Epidermal melanocyte (primary cell): ENCODE data around the gene PADI1.

Experiments
- DNase-seq: peaks from one replicate; pipeline ENCODE4 v3.0.0; 2011; ENCODE audit warnings: low spot score; ENCODE audit not compliant: insufficient read length

Gene PADI1, protein sequence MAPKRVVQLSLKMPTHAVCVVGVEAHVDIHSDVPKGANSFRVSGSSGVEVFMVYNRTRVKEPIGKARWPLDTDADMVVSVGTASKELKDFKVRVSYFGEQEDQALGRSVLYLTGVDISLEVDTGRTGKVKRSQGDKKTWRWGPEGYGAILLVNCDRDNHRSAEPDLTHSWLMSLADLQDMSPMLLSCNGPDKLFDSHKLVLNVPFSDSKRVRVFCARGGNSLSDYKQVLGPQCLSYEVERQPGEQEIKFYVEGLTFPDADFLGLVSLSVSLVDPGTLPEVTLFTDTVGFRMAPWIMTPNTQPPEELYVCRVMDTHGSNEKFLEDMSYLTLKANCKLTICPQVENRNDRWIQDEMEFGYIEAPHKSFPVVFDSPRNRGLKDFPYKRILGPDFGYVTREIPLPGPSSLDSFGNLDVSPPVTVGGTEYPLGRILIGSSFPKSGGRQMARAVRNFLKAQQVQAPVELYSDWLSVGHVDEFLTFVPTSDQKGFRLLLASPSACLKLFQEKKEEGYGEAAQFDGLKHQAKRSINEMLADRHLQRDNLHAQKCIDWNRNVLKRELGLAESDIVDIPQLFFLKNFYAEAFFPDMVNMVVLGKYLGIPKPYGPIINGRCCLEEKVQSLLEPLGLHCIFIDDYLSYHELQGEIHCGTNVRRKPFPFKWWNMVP

DNA sequence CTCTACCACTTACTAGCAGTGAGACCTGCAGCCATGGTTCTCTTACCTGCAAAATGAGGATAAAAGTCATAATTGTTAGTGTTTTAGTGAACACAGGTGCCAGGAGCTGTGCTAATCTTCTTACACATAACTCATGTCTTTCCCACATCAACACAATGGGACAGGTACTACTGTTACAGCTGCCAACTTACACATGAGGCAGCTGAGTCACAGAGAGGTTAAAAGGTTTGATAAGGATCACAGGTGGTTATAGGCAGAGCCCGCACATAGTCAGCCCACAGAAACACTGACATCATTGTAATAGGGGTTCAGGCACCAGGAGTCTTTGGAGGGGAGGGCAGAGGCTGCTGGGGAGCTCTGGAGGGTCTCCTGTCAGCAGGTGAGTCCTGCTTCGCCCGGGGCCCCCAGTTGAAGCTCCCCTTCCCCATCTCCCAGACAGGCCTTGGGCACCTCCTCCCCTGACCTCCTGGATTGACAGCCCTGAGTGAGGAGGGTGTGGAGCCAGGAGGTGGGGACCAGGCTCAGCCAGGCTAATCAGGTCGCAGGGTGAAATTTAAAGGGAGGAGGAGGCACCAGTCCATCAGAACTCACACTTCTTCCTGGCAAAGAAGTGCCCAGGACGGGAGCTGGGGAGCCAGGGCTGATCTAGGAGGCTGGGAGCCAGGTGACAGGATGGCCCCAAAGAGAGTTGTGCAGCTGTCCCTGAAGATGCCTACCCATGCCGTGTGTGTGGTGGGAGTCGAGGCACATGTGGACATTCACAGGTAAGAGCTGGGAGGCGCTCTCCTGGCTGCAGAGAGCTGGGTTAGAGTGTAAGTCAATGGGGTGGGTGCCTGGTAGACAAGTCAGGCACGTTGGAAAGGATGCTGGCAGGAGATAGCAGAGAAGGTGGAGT is at the start of gene PADI1:
Gene PADI1, plus strand, starts transcription at position 583 of the 895 bp plus-strand sequence. Its CDS starts 90 bp downstream, at position 673.
- no peak for DNase-seq

DNA sequence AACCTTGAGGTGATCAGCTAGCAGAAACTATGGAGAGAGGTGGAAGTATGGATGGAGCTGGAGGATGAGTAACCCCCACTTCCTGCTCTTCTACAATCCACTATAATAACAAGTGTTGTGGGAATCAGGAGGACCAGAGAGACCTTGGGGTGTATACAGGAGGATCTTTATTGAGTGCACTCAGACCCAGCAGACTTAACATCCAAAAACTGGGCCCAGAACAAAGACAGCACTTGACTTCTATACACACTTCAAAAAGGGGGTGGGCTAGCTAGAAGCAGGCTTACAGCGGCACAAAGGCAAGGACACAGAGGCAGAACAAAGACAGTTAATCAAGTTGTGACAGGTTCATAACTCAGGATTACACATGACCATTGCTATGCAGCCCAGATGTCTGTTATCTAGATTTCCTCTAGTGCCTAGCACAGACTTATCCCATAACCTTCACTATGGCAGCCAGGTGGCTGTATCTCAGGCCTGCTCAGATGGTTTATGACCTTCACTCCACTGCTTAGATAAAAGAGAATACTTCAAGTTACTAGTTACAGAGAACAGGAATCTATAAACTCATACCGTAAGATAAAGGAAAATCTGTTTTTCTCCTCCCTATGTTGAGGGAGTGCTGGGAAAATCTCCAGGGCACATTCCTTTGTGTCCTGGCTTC is 49.5 kb upstream of the PADI1 start:
- DNase-seq: no peak

DNA sequence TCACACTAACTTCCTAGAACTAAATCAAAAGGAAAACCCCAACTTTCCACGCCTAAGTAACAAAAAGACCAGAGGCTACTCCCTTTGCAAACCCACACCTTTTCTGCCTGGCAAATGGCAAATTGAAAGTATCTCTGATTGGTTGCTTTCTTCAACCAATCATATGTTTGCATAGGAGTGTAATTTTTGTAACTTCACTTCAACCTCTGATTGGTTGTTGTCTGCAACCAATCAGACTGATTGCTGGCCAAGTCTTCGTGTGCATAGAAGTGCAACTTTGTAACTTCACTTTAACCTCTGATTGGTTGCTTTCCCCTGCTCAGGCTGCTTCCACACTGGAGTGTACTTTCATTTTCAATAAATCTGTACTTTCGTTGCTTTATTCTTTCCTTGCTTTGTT is 48.8 kb upstream of the PADI1 start:
- DNase-seq: no peak

DNA sequence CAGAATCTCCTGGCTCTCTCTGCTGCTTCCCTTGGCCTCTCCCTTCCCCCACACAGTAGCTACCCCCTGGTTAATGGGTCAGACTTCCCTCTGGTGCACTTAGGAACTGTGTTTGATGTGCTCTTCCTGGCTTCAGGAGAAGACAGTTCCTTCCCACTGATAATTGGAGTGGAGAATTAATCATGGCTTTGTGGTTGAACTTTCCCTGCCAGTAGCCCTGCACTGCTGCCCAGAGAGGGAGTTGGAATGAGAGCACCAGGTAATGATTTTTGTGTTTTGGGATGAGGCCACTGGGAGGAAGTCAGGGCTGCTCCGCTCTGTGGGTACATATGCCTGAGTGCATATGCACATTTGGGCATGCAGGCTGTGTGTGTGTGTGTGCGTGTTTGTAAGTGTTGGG is 46.0 kb upstream of the PADI1 start:
- DNase-seq: no peak

DNA sequence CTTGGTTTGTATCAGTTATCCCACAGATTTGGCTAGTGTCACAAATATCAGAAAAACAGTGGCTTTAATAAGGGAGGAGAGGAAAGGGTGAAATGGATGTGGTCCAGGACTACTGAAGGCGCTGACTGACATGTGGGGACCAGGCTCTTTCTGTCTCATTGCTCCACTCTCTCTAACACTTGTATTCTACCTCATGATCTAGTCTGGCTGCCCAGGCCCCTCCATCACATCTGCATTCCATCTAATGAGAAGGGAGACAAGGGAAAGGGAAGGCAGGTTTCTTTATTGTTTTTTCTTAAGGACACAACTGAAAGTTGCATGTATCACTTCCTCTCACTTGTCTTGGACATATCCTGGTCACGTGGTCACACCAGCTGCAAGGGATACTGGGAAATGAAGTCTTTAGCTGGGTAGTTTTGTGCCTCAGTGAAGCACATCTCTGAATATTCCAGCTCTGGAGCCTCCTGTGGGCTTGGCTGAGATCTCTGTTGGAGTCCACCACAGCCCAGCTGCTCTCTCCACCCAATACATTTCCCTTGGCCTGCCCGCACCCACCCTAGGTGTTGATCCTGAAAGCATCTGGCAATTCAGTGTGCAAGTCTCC is 43.7 kb upstream of the PADI1 start:
- DNase-seq: no peak

DNA sequence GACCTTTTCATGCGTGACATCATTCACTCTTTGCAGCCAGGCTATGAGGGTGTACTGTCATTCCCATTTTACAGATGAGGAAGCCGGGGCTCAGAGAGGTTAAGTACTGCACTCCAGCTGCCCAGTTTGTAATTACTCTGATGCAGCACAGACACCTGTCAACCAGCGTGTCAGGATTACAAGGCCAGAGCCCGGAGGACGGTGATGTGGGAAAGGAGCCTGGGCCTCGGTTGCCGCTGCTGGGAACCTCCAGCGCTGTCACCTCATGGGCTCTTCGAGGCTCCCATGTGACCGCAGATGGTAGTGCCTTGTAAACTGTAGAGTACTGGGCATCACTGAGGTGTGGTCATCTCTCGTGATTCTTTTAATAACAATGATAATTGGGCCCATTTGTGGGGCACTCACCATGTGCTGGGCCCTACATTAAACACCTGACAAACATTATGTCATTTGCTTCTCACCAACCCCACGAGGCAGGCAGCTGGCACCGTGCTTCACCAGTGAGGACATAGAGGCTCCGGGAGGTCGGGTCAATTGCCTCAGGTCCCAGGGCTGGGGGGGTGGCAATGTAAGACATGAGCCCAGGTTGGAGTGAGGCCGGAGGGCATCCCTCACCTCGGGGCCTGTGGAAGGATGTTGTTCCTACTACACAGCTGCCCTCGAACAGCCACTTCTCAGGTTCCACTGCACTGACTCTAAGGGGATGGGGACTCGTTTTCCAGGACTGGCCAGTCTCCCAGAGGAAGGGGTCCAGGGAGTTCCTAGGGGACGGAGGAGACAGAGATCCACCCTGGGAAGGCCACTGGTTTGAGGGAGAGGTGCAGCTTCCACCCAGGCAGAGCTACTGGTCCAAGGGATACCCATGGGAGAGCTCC is 42.8 kb upstream of the PADI1 start:
- DNase-seq: no peak

DNA sequence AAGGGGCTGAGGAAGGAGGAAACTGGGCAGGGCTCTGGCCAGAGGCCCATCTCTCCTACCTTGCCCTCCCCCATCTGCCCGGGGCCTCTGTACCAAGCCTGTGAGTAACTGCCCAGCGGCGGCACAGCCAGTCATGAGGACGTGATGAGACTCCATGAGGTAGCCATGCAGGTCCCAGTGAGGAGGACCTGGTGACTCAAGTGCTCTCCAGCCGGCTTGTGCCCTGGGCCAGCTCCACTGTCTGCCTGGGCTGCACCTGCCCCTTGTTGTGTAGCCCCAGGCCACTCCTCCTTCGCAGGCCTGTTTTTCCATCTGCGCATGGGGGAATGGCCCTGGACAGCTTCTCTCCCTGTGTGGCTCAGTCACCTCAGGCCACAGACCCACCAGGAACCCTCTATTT is 42.0 kb upstream of the PADI1 start:
- DNase-seq: no peak

DNA sequence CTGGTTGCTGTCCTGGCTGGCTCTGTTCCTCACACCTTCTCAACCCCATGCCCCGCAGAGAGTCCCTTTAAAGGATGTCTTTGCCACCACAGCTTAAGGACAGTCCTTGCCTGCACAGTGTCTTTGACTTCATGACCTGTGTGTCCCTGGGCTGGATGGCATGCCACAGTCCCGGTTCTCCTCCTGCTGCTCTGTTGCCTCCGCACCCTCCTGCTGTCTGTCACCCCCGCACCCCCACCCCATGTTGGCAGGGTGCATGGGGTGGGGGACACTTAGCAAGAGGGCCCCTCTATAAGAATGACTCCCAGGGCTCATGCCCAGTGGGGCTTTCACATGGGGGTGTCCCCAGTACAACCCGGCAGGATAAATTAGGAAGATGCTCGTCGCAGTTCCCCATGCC is 41.6 kb upstream of the PADI1 start:
- no peak for DNase-seq

DNA sequence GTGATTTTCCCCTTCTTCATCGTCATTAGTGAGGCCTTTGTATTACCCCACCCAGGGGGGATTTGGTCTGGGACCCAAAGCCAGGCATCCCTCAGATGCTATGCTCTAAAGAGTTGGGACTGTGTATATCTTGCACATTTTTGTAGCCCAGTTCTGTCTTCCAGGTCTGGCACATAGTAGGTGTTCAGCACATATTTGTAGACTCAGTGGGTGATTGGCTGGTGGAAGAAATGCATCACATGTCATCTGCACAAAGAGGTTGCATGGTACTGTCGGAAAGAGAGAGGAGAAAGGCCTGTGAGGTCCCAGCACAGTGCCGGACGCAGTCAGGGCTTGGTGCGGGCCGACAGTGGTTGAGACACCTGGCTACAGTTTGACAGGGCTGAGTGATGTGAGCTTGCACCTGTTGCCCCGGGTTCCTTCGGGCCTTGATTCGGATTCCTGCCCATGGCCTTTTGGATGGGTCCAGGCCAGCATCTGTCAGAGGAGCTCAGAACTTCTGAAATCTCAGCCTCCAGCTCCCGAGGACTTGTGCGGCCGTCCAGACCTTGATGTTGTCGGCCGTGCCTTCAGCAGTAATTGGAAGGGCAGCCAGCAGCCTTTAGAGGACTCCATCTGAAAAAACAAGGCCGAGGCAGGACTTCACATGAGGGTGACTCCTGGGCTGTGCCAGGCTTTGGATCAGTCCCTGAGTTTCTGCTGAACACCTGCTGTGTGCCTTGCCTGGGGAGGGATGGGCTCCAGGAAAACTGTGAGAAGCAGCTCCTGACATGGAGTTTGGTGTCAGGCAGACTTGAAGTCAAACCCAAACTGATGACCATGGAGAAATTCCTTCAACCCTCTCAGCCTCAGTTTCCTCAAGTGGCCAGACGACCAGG is 40.9 kb upstream of the PADI1 start:
- no peak for DNase-seq

DNA sequence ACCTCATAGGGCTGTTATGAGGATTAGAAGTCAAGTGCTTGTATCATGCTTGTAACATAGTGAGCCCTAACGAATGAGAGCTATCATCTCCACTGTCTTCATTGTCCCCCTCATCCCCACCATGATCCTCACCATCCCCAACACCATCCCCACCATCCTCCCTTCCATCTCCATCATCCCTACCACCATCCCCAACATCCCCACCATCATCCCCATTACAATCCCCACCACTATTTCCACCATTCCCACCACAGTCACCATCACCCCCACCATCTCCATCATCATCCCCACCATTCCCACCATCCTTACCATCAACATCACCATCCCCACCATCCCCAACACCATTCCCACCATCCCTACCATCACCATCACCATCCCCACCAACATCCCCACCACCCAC is 39.1 kb upstream of the PADI1 start:
- no peak for DNase-seq

DNA sequence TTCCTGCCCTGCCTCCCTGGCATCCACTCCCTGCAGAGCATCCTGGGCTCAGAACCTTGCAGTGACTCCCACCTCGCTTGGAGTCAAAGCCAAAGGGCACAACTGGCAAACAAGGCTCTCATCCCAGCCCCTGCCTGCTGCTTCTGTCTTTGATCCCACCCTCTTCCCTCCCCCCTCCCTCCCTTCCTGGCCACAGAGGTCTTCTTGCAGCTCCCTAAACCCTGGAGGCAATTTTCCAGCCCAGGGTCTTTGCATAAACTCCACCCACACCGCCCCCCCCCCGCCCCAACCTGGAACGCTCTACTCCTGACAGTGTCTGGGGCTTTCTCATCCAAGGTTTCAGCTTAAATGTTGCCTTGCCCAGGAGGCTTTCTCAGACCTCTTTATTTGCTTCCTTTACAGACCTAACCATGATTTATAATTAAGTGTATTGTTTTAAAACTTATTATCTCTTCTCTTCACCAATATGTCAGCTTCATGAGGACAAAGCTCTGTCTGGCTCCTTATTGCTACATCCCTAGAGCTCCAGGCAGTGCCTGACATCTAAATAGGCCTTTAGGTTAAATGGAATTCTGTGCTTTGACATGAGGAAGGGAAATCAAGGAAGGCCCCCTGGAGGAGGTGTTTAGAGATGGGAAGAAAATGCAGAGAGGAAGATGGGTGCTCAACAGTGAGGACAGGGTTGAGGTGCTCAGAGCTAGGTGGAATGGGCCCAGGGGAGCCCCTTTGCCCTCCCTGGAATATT is 37.7 kb upstream of the PADI1 start:
- no peak for DNase-seq

DNA sequence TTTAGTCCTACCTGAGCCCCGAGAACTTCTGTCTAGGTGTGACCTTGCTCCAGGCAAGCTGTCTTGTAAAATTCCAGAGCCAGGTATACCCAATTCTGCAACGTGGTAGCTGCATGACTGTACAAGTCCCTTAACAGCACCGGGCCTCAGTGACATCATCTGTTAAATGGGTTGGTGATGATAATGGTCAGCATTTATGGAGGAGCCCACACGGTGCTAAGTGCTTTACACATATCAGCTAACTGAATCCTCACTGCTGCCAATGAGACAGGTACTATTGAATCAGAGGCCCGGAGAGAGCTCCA is 37.2 kb upstream of the PADI1 start:
- DNase-seq: no peak

DNA sequence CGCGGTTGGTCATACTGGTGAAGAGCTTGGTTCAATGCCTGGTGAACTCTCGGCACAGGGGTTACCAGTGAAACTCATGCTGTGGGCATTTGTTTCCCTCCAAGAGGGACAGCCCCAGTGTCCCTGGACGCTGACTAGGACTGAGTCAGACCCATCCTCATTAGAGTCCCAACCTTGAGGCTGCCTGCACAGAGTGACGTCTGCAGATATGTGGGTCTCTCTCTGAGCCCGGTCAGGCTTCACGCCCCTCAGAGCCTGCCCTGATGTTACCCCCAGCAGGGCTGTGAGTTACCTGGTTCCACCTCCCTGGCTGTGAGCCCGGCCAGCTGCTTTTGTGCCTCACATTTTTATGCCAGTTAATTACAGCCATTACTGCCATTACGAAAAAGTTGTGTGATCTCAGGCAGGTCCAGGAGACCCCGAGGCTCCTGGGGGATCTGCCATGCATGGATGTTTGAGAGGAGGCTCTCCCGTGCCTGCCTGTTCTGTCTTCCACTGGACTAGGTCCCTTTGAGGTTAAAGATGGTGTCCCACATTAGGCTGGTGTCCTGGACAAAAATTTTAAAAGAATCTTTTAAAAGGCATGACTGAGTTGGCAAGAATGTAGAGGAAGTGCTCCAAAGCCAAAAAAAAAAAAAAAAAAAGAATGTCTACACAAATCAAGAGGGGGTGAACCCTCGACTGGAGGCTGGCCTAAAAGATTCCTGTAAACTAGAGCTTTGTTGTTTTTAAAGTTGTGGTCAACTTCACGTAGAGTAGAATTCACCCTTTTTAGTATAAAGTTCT is 36.6 kb upstream of the PADI1 start:
- DNase-seq: no peak

DNA sequence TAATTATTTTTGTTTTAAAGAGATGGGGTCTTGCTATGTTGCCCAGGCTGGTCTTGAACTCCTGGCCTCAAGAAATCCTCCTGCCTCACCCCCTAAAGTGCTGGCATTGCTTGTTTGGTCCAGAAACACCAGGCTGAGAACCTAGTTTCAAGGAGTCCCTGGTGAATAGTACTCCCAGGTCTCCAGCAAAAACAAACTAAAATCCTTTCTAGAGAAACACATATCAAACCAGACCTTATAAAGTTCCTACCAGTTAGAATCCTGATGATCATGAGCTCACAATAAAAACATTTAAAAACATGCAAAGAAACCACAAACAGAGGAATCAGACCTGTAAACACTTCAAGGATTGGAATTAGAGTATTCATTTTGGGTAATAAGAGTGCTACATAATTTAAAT is 34.4 kb upstream of the PADI1 start:
- no peak for DNase-seq

DNA sequence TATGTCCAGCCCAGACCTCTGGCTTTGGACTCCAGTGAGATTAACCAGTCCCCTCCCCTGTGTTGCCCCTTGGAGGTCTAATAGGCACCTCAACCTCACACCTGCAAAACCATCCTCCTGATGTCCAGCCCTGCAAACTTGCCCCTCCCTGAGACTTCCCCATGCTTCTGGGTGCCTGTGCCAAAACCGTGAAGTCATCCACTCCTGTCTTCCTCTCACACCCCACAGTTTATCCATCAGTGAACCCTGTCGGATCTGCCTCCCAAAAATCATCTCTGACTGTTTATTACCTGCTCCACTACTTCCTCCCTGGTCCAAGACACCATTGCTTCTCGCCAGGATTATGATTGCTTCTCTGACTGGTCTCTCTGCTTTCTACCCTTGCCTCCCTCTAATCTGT is 31.7 kb upstream of the PADI1 start:
- no peak for DNase-seq

DNA sequence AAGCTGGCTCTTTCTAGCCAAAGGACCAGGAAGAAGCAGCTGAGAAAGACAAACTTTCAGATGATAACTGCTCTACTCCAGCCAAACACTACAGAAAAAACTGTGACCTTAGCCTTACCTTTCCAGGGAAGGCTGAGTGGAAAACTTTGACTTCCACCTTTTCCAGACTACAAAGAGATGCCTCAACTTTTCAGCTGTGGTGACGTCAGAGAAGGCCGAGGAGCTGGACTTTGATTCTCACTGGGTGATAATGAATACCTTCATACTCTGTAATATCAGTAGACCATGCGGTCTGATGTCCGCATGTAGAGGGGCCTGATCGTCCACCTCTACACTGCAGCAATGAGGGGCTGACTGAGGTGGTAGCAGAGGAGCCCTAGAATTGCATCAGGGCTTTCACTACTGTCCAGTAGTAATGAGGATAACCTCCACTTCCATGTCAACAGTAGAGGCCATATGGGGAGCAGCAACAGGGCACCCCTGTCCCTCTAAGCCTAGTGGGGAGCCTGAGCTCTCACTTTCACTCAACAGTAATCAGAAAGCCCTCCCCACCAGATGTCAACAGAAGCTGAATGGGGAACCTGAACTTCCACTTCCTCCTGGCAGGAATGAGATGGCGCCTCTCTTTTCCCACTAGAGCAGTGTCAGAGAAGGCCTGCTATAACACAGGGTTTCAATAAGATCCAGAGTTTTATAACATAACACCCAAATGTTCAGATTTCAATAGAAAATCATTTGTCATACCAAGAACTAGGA is 28.4 kb upstream of the PADI1 start:
- DNase-seq: no peak

DNA sequence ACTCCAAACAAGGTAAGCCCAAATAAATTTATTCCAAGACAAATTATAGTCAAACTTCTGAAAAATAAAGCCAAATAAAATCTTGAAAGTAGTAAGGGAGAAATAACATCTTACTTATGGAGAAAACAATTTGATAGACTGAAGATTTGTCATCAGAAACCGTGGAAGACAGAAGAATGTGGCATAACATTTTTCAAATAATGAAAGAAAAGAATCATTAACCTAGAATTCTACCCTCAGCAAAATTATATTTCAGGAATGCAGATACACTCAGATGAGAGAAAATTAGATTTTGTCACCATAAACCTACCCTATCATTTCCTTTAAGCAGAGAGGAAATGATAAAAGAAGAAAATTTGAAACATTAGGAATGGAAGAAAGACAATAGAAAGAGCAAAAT is 27.3 kb upstream of the PADI1 start:
- no peak for DNase-seq
